22Rv1 (cell line): ENCODE results near the gene BZW2.
"Not testable (repeated sequence)": the region's sequence is repeated elsewhere in the genome, so short reads cannot be mapped to it uniquely, and the experiment has no call there.

Experiments
- H3K27ac ChIP-seq: fragments of 450-650 bp; 2 replicates; pipeline ENCODE4 v1.5.1; 2017
- CTCF ChIP-seq: fragments of 450-650 bp; IDR thresholded peaks from 2 replicates; pipeline ENCODE4 v1.5.1; 2017; ENCODE audit warnings: mild to moderate bottlenecking
- ZFX ChIP-seq: fragments of 450-650 bp; IDR thresholded peaks from 2 replicates; pipeline ENCODE4 v1.6.1; 2017; ENCODE audit warnings: antibody characterized with exemption, borderline replicate concordance

The BZW2 gene

GRCh38 chr7:16670731-16671344 is 24.9 kb downstream of the BZW2 start:
- no peak for TF ChIP-seq CTCF
- TF ChIP-seq ZFX = no peak
- H3K27ac ChIP-seq = no peak overlapping the region

GRCh38 chr7:16671811-16672210 is 25.8 kb downstream of the BZW2 start:
- H3K27ac ChIP-seq = no peak overlapping the region
- no peak for TF ChIP-seq ZFX
- TF ChIP-seq CTCF = no peak

- no peak for TF ChIP-seq ZFX
- TF ChIP-seq CTCF = no peak
- no peak overlapping the region for H3K27ac ChIP-seq
These were observed 29.3 kb downstream of the BZW2 start for GRCh38 chr7:16675277-16675676.

- H3K27ac ChIP-seq = no peak overlapping the region
- no peak for TF ChIP-seq ZFX
- TF ChIP-seq CTCF = no peak
These were observed 32.1 kb downstream of the BZW2 start for GRCh38 chr7:16677978-16678494.

GRCh38 chr7:16678645-16679566 is 32.9 kb downstream of the BZW2 start:
- not testable (repeated sequence) for H3K27ac ChIP-seq

- no peak for TF ChIP-seq CTCF
- no peak for TF ChIP-seq ZFX
- no peak overlapping the region for H3K27ac ChIP-seq
These were observed 39.0 kb downstream of the BZW2 start for GRCh38 chr7:16684935-16685334.

GRCh38 chr7:16685535-16685934 is 39.6 kb downstream of the BZW2 start:
- no peak overlapping the region for H3K27ac ChIP-seq

More at GRCh38 chr7:16685535-16685934, 39.6 kb downstream of the BZW2 start:
- TF ChIP-seq CTCF = no peak
- TF ChIP-seq ZFX = no peak
